Endothelial cell of umbilical vein (primary cell): ENCODE data around the gene ANO6. TPM values are rescaled to one million over a fixed set of nuclear protein-coding genes. Genes with fewer than 3 reads are reported as not detected.

Source experiments
- BruUV-seq: library from RNA; stranded (reverse); fragments of 400-500 nt; replicated peaks from 2 replicates; lab custom pipeline; 2021; lab: Mats Ljungman, UMichigan
- CTCF ChIA-PET: fragments of 300-600, 350-600 bp; sonication (Branson Sonifier 250); formaldehyde crosslinking; loops from one replicate; lab custom pipeline; 2021; ENCODE audit warnings: antibody characterized with exemption, inconsistent platforms; lab: Charles Lee
- POLR2A ChIA-PET: fragments of 300-600, 350-600 bp; sonication (Branson Sonifier 250); formaldehyde crosslinking; loops from one replicate; lab custom pipeline; 2021; ENCODE audit warnings: antibody characterized with exemption, inconsistent platforms; lab: Charles Lee
- DNase-seq: peaks from one replicate; pipeline ENCODE4 v3.0.0-alpha.2; 2011; ENCODE audit warnings: low read depth, low spot score
- FAIRE-seq: peaks from 2 replicates; lab custom pipeline; 2011; peaks lifted over from hg19 to GRCh38; lab: Jason Lieb, UNC
- H2AFZ ChIP-seq: 2 replicates; pipeline ENCODE4 v1.6.0; 2012; ENCODE audit warnings: low read depth, low read length, control low read depth, inconsistent platforms
- H3K27ac ChIP-seq: 2 replicates; pipeline ENCODE4 v1.5.1; 2011; ENCODE audit warnings: low read depth, mild to moderate bottlenecking, control low read depth, low read length, moderate library complexity; ENCODE audit not compliant: insufficient read depth
- H3K27me3 ChIP-seq, 2 experiments: 2 replicates each; pipeline versions ENCODE4 v1.6.0 to v1.6.1; 2011; ENCODE audit warnings: low read length in 2 of 2, mixed read lengths in 1 of 2; ENCODE audit not compliant: control insufficient read depth in 2 of 2, insufficient read depth in 2 of 2
- H3K36me3 ChIP-seq, 2 experiments: 2 replicates in 1 of 2; 3 replicates in 1 of 2; pipeline ENCODE4 v1.5.1; 2011; ENCODE audit warnings: low read length in 2 of 2, mild to moderate bottlenecking in 1 of 2, moderate library complexity in 1 of 2; ENCODE audit not compliant: control insufficient read depth in 2 of 2, insufficient read depth in 2 of 2; ENCODE audit errors: extremely low read depth in 1 of 2
- H3K4me1 ChIP-seq: 3 replicates; pipeline ENCODE4 v1.5.1; 2011; ENCODE audit warnings: mild to moderate bottlenecking, low read length; ENCODE audit not compliant: control insufficient read depth, insufficient read depth; ENCODE audit errors: extremely low read depth
- H3K4me2 ChIP-seq: 2 replicates; pipeline ENCODE4 v1.6.1; 2011; ENCODE audit warnings: low read length, control low read depth, mixed read lengths; ENCODE audit not compliant: insufficient read depth
- H3K4me3 ChIP-seq, 3 experiments: fragments of 200-600 bp in 1 of 3; sonication (generic), shearing (Covaris generic) in 1 of 3; replicated peaks in 1 of 3; 2 replicates each; pipeline ENCODE4 v1.5.1; 2011 to 2016; ENCODE audit warnings: control low read depth in 3 of 3, low read length in 3 of 3, mild to moderate bottlenecking in 2 of 3, inconsistent platforms in 1 of 3, low read depth in 1 of 3, moderate library complexity in 1 of 3; ENCODE audit not compliant: insufficient read depth in 1 of 3
- H3K79me2 ChIP-seq: 2 replicates; pipeline ENCODE4 v1.6.0; 2012; ENCODE audit warnings: low read length, inconsistent platforms; ENCODE audit not compliant: control insufficient read depth, insufficient read depth
- H3K9ac ChIP-seq: replicated peaks from 2 replicates; pipeline ENCODE3; 2011; ENCODE audit warnings: low read length, control low read depth; ENCODE audit not compliant: insufficient read depth; ENCODE audit errors: extremely low read depth
- H3K9me1 ChIP-seq: replicated peaks from 3 replicates; pipeline ENCODE4 v1.6.0; 2011; ENCODE audit warnings: mild to moderate bottlenecking, low read length; ENCODE audit not compliant: control insufficient read depth, insufficient read depth; ENCODE audit errors: extremely low read depth
- H3K9me3 ChIP-seq: replicated peaks from 2 replicates; pipeline ENCODE4 v1.5.1; 2012; ENCODE audit warnings: low read length, inconsistent platforms; ENCODE audit not compliant: control insufficient read depth, insufficient read depth
- H4K20me1 ChIP-seq: replicated peaks from 2 replicates; pipeline ENCODE3; 2011; ENCODE audit warnings: mild to moderate bottlenecking, low read length; ENCODE audit not compliant: control insufficient read depth, insufficient read depth; ENCODE audit errors: extremely low read depth
- CTCF ChIP-seq, 2 donors: IDR thresholded peaks; 1 replicate in 1 of 2; 2 replicates in 1 of 2; pipeline ENCODE4 v1.5.1; 2011; ENCODE audit warnings: low read length in 2 of 2, mild to moderate bottlenecking in 2 of 2, moderate library complexity in 2 of 2, control low read depth in 1 of 2, inconsistent platforms in 1 of 2, low read depth in 1 of 2; ENCODE audit not compliant: insufficient read depth in 1 of 2; ENCODE audit errors: extremely low read depth in 1 of 2
- EZH2 ChIP-seq: IDR thresholded peaks from 2 replicates; pipeline ENCODE4 v1.6.1; 2012; ENCODE audit warnings: borderline replicate concordance, low read depth, mild to moderate bottlenecking, moderate library complexity, low read length, inconsistent platforms; ENCODE audit not compliant: severe bottlenecking
- FOS ChIP-seq: IDR thresholded peaks from 2 replicates; pipeline ENCODE4 v1.6.1; 2011; ENCODE audit warnings: mild to moderate bottlenecking, low read length, moderate library complexity, borderline replicate concordance; ENCODE audit not compliant: insufficient read depth
- GATA2 ChIP-seq: IDR thresholded peaks from 2 replicates; pipeline ENCODE4 v1.7.0; 2011; ENCODE audit warnings: low read depth, mild to moderate bottlenecking, moderate library complexity, mixed read lengths, low read length; ENCODE audit not compliant: insufficient read length, insufficient read depth
- JUN ChIP-seq: IDR thresholded peaks from 2 replicates; pipeline ENCODE4 v1.6.1; 2011; ENCODE audit warnings: borderline replicate concordance, low read depth; ENCODE audit not compliant: insufficient read length, insufficient read depth
- MAX ChIP-seq: IDR thresholded peaks from 2 replicates; pipeline ENCODE4 v1.6.1; 2011; ENCODE audit not compliant: insufficient read depth, insufficient read length
- MYC ChIP-seq: IDR thresholded peaks from one replicate; pipeline ENCODE4 v1.6.1; 2011; ENCODE audit warnings: mild to moderate bottlenecking, low read depth, low read length
- POLR2A ChIP-seq: IDR thresholded peaks from 2 replicates; pipeline ENCODE4 v1.6.1; 2012; ENCODE audit warnings: low read depth, mild to moderate bottlenecking, control low read depth, low read length
- POLR2AphosphoS5 ChIP-seq: IDR thresholded peaks from 2 replicates; pipeline ENCODE4 v1.6.1; 2012; ENCODE audit warnings: low read depth, mild to moderate bottlenecking, control low read depth, low read length, moderate library complexity; ENCODE audit not compliant: insufficient read depth
- dilution Hi-C: fragments of 300-500 bp; cut with MboI; formaldehyde crosslinking; loops from one replicate; pipeline ENCODE4 v1.15.0; 2019; ENCODE audit warnings: low sequenced_read_pairs; ENCODE audit not compliant: extremely low pct_ligation_motif_present
- intact Hi-C: fragments of 100-400 bp; cut with micrococcal nuclease; formaldehyde crosslinking; loops from one replicate; pipeline ENCODE4 v1.10.0; 2022
- polyA plus RNA-seq, 4 experiments: library from polyadenylated mRNA; depleted of rRNA in 3 of 4; stranded (reverse) in 3 of 4; unstranded in 1 of 4; fragments of >200 nt; gene quantifications; 2 replicates each; pipeline versions ENCODE4 v1.2.1 to v1.2.3, GENCODE V29; 2011 to 2012; ENCODE audit warnings: missing spikeins in 1 of 4
- total RNA-seq: library from RNA; stranded (reverse); gene quantifications from 2 replicates; pipeline ENCODE4 v1.2.3, GENCODE V29; 2021

The ANO6 gene
- total and polyA plus RNA-seq, 2 donors (not counting 3 experiments of a cell fraction or from before 2014, with no cell fraction given) = 21.3 to 67.6 TPM

- FAIRE-seq = no peak
- BruUV-seq = no TSS peak
- TF ChIP-seq JUN = no peak
- TF ChIP-seq MYC = no peak
- TF ChIP-seq CTCF (IDR thresholded peaks at IDR 0.05; ENCODE audit: extremely low read depth in 1 of 2, insufficient read depth in 1 of 2, low read depth in 1 of 2, low read length in 2 of 2) = no peak
- TF ChIP-seq MAX = no peak
- TF ChIP-seq POLR2AphosphoS5 = no peak
- TF ChIP-seq GATA2 = no peak
- no peak for TF ChIP-seq EZH2
- TF ChIP-seq POLR2A = no peak
- TF ChIP-seq FOS = no peak
These were observed 29.1 kb upstream of the ANO6 start for GRCh38 chr12:45186762-45187161.

More at GRCh38 chr12:45186762-45187161, 29.1 kb upstream of the ANO6 start:
- Histone ChIP-seq H3K9me1 (no peaks in the 10 kb centered on the region), H3K27ac (no peak overlapping the region), H3K4me3 (no peak overlapping the region), H3K4me1 (peaks cover 9% of the 10 kb centered on the region), H3K27me3 (no peaks in the 10 kb centered on the region), H2AFZ (no peak overlapping the region), H3K9ac (no peak overlapping the region), H4K20me1 (no peaks in the 10 kb centered on the region), H3K36me3 (no peaks in the 10 kb centered on the region), H3K4me2 (no peak overlapping the region), H3K79me2 (no peaks in the 10 kb centered on the region), H3K9me3 (no peaks in the 10 kb centered on the region)
- dilution Hi-C loops = no loop called here
- intact Hi-C loops = no loop called here
- CTCF ChIA-PET = interaction anchor here (0.9 to 1.2 kb wide), 3 partner anchors 16 to 82 kb away, joined by 4 to 7 read pairs (median 5); partner anchors contain the start of gene ANO6
- DNase-seq = no peak
- POLR2A ChIA-PET = no interaction called here
